ENCODE data around the gene SMAD2.

DNA sequence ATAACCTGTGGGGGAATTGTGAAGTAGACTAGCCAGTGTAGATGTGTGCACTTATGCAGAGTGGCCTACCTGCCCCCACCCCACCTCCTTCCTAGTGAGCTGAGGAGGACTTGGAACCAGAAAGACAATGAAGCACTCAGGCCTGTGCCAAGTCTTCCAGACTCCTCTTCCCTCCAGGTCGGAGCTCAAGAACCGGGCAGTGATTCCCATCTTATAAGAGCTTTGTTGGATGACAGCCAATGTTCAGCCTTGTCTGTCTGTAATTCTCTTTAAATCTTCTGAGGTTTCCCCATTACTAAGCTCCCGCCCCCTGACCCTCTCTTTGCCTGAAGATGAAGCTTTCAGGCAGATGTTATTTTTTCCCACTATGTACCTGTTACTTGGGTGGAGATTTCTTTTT is 121.0 kb downstream of the SMAD2 start:
- no peak for TF ChIP-seq NRF1 (conservative IDR thresholded peaks at IDR 0.05 in 1 of 2, IDR thresholded peaks at IDR 0.05 in 1 of 2)
- TF ChIP-seq RAD51 (IDR thresholded peaks at IDR 0.05; ENCODE audit: borderline replicate concordance, low read depth): no peak
- no peak for TF ChIP-seq RFX7 (CRISPR knock-in tag; IDR thresholded peaks at IDR 0.05)
- TF ChIP-seq, protein P1, sequence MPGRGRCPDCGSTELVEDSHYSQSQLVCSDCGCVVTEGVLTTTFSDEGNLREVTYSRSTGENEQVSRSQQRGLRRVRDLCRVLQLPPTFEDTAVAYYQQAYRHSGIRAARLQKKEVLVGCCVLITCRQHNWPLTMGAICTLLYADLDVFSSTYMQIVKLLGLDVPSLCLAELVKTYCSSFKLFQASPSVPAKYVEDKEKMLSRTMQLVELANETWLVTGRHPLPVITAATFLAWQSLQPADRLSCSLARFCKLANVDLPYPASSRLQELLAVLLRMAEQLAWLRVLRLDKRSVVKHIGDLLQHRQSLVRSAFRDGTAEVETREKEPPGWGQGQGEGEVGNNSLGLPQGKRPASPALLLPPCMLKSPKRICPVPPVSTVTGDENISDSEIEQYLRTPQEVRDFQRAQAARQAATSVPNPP (IDR thresholded peaks at IDR 0.05; ENCODE audit: borderline replicate concordance, insufficient read depth, insufficient read length): no peak
- TF ChIP-seq ZNF436 (CRISPR knock-in tag; IDR thresholded peaks at IDR 0.05): no peak
- no peak for TF ChIP-seq EZH2 (IDR thresholded peaks at IDR 0.05; ENCODE audit: borderline replicate concordance, low read depth, low read length)
- no peak for TF ChIP-seq RFX5 (IDR thresholded peaks at IDR 0.05; ENCODE audit: low read depth, low read length)
- no peak for TF ChIP-seq NCOA1 (IDR thresholded peaks at IDR 0.05; ENCODE audit: low read depth)
- no peak for TF ChIP-seq PTBP1 (IDR thresholded peaks at IDR 0.05; ENCODE audit: low read depth, low read length)
